Measurements from ENCODE around the gene NPTN.
"Not testable (repeated sequence)": the region's sequence is repeated elsewhere in the genome, so short reads cannot be mapped to it uniquely, and the experiment has no call there.

The NPTN gene

DNA sequence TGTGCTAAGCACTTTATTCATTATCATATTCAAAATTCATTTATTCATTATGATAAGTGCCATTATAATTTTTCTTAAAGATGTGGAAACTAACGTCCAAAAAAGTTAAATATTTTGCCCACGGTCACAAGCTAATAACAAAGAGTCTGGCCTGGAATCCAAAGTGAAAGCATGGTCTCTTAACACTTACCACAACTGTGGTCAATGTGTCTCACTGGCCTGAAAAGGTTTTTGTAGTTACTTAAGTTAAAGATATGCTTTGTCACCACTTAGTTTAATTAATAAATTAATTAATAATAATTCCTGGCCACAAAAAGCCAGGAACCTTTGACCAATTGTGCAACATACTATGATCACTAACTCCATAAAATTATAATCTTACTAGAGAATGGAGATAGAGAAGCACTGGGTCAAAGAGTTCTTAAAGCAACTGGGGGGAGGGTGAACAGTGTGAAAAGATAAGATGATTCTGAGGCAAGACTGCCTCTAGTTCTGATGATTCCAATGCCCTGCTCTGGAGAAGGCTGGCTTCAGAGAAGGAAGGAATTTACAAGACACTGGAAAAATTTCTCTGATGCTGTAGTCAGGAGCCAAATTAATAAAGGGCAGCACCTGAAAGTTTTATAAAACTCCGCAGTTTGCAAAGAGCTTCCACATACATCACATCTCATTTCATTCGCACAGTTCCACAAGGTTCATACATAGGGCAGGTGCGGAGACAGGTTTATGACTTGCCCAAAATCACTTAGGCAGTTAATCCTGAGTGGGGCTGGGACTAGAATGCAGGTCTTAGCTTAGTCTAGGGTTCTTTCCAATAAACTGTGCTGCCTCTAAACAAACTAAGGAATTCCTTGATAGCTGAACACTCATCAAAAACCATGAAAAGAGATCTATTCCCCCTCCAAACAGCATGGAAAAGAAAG, 32.5 kb downstream of the NPTN start:
- DNase-seq (ENCODE audit: low spot score): no peak

DNA sequence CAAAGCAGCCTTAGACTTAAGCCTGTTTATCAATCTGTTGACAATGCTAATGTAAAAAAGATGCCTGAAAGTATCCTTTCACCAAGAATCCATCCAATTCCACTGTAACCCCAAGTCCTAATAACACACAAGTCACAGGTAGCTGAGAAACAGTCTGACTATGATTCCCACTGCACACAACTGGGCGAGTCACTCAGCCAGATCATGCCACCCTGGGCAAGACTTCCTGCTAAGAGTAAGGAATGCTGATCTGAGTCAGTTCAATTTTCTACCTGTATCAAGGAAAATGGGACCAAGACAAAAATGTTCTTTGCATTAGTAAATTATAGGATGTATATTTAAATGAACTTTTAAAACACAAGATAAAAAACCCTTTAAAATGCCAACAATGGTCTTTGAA, 33.3 kb downstream of the NPTN start:
- DNase-seq (ENCODE audit: low spot score): peak; percentile 22

- peak; percentile 46 for DNase-seq (ENCODE audit: low spot score)
These were observed 34.5 kb downstream of the NPTN start for GRCh38 chr15:73598530-73599160.

GRCh38 chr15:73597036-73597638, 36.1 kb downstream of the NPTN start:
- no peak for DNase-seq (ENCODE audit: low spot score)

DNA sequence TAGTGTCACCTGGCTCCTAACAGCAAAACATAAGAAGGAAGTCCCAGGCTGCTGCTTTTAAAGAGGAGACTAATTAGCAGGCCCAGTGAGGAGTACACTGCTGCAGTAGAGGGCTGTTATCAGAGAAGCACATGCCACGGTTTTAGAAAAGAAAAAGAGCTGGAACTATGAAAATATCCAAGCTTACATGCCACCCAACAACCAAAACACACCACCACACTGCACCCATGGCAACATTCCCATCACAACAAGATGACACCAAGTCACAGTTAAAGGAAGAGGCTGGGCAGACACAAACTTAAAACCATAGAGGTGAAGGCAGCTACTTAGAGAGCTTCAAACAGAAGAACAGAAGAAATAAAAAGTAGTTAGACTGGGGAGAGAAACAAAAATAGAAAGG, 37.0 kb downstream of the NPTN start:
- peak; percentile 24 for DNase-seq (ENCODE audit: low spot score)

DNA sequence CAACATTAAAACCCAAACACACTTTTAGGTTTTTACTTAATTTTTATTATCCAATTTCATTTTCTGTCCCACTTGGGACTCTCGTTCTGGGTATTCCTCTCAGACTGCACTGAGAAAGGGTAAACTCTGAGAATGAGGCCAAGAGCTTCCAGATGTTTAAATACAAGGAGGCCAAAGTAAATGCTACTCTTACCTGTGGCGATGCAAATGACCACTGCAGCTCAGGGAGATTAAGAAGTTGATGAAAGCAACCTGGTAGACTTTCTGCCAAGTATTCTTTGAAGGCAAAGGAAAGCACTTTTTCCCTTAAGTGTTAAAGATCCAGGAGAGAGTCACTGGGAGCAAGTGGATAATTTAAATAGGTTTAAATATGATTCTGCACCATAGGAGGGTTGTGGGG, 39.1 kb downstream of the NPTN start:
- no peak for DNase-seq (ENCODE audit: low spot score)

DNA sequence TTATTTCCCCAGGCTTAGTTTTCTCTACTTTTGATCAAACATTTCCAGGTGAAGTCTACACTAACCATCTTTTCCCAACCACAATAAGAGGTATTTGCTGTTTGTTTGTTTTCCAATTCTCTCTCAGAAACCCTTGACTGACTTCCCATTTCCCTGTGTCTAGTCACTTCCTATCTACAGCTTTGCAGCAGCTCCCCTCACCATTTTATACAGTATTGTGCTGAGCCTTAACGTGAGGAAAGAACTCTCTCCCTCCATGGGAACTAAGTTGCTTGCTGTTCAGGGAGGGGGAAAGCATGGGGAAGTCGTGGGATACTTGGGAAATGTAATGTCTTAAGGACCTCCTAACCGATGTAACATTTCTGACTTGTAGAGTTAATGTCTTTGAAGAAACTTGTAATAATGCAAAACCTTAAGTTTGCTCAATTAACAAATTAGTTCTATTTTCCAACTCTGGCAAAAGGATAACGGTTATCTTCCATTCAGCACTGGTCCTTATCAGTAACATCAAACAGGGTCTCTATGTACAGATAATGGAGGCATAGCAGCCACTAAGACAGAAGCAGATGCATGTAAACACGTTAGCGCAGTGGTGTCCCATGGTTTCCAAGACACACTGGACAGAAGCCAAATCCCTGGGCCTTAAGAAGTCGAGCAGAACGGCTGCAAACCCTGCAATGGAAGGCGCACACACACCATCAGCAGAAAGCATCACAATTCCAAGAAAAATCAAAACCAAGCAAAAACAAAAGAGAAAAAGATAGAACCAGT, 39.7 kb downstream of the NPTN start:
- no peak for DNase-seq (ENCODE audit: low spot score)

- no peak for DNase-seq (ENCODE audit: low spot score)
These were observed 42.9 kb downstream of the NPTN start for GRCh38 chr15:73590263-73590662.

DNA sequence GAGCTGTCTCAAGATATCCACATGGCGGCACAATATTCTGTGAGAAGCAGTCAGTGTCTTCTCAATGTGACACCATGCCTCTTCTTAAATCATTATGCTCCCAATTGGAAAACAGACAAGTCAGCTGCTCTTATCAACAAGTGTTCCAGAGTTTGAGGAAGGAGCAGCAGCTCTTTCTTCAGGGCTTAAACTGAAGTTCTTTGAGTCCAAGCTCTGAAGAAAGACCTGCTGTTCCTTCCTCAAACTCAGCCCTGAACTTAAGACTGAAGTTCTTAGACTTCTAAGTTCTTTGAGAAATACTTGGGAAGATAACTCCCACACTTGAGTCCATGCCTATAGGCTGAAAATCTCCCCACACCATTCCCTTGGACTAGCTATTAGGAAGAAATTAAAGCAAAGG, 43.4 kb downstream of the NPTN start:
- no peak for DNase-seq (ENCODE audit: low spot score)

GRCh38 chr15:73585871-73586654, 47.1 kb downstream of the NPTN start:
- DNase-seq (ENCODE audit: low spot score): no peak

DNA sequence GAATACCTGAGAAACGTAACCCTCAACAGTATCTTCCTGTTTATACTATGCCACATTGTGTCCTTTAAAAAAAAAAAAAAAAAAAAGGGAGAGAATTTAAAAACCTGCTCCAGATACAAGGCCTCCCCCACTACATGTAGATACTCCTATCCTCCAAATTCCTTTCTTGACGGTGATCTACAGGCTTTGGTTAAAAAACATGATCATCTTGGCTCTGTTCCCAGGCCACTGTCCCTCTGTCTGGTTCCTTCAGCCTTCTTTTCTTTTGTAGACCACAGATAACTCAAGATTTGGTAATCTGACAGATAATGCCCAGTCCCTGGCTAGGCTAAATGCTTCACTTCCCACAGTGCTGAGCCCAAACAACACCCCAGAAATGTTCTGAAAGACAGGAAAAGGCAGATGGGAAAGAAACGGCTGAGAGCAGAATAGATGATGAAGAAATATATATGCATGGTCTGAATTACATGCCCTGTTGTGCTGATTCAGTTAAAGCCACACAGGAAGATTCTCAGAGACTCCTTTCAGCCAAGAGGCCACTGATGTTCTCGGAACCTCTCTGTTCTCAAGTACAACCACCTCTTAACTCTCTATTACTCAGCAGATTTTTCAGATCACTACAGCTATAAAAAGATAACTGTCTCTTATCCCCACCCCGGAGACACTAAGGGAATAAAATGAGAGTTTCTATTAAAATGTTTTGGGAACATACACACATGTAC, 48.3 kb downstream of the NPTN start:
- DNase-seq (ENCODE audit: low spot score): peak; percentile 29

- DNase-seq (ENCODE audit: low spot score): no peak
These were observed 49.6 kb downstream of the NPTN start for GRCh38 chr15:73583544-73583943.

GRCh38 chr15:73582851-73583379, 50.3 kb downstream of the NPTN start:
- DNase-seq (ENCODE audit: low spot score): no peak

DNA sequence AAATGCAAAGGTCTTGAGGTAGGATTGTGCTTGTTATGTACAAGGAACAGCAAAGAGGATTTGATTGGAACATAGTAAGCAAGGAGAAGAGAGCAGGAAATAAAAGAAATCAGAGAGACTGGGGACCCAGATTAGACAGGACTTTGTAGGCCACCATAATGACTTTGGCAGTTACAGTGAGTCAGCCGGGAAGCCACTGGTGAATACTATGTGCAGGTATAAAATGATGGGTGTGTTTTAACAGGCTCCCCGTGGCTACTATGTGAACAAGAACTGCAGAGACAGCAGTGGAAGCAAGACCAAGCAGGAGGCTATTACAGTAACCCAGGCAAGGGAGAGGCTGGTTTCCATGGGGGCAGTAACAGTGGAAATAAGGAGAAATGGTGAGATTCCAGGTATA, 55.2 kb downstream of the NPTN start:
- DNase-seq (ENCODE audit: low spot score): no peak

DNA sequence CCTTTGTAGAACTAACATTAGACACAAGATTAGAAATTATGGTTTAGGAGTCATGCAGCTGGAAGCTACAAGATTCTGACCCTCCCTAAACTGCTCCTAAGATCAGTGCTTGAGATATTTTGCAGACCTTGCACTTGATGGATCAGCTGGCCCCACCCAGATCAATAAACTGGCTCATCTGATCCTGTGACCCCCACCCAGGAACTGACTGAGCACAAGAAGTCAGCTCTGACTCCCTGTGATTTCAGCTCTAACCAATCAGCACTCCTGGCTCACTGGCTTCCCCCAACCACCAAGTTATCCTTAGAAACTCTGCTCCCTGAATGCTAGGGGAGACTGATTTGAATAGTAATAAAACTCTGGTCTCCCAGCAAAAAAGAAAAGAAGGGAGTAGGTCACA, 55.6 kb downstream of the NPTN start:
- DNase-seq (ENCODE audit: low spot score): not testable (repeated sequence)

DNA sequence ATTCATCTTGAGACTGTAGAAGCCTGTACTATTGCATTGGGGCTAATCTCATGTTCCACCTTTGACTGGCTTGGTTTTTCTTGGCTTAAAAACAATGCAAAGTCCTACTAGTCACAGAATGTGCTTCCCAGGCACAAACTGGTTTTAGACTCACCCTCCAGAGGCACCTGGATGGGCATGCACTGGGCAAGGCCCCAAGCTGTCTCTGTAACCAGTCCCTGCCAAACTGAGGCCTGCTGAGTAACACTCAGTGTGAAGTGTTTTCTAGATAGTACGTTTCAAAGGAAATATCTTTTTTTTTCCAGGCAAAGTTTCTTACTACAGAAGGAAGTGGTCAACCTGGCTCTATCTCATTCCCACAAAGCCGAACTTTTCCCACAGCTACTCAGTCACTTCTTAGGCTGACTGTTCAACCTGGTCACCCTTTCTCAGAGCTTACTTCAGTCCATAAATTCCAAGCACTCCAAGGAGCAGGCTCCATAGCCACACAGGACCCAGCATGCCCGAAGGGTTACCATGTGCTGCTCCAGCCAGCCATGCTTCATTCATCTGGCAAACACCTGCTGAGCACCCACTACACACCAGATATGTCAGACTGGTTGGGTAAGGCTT, 57.4 kb downstream of the NPTN start:
- no peak for DNase-seq (ENCODE audit: low spot score)

- peak; percentile 12 for DNase-seq (ENCODE audit: low spot score)
These were observed 59.6 kb downstream of the NPTN start for GRCh38 chr15:73573572-73573971.

DNA sequence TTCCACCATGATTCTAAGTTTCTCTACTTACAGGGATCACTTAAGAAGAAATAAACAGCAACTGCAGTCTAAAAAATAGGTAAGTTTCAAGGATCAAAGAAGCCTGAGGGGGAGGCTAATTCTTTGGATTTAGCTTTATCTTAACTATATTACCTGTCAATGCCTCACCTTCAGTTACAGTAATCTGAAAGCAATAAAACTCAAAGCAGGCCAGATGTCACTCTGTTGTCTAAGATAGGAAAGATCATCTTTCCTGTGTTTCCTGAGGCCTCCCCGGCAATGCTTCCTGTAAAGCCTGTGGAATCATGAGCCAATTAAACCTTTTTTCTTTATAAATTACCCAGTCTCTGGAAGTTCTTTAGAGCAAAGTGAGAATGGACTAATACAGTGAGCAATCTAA, 60.2 kb downstream of the NPTN start:
- no peak for DNase-seq (ENCODE audit: low spot score)

DNA sequence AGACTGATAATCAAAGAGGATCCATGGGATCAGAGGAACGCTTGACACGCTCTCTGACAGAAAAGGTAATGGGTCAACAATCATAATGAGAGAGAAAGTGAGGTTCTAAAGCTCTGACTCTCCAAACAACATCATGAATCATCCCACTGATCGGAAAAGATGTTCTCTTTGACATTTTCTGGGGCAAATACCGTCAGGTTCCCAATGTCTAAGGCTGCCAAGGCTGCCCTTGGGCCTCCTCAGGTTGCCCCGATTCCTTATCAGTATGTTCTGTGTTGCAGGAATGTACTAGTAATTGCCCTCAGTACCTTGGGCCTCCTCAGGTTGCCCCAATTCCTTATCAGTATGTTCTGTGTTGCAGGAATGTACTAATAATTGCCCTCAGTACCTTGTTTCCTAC, 60.9 kb downstream of the NPTN start:
- DNase-seq (ENCODE audit: low spot score): no peak

DNA sequence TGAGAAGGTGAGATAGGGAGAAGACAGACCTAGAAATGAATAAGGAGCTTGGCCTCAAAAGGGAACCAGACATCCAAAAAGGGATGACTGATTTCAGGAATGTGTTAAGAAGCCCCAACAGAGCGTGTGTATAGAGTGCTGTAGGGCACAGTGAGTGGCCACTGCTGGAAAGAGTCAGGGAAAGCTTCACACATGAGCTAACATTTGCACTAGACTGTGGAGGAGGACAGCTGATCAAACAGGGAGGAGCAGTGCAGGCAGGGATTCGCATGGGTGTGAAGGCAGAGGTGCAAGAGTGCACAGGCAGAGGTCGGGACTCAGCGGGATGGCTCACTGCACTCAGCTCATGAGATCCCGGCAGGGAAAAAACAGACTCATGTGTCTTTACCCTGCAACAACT, 61.8 kb downstream of the NPTN start:
- no peak for DNase-seq (ENCODE audit: low spot score)

Measured in AG08395 (cell line).